Pancreas (tissue), 10 donors: ENCODE measurements around the gene CRIP1. TPM values are rescaled to one million over a fixed set of nuclear protein-coding genes. Genes with fewer than 3 reads are reported as not detected.

Experiments used
- ATAC-seq, 4 donors: fragments of 200-7000 bp; cut with Tn5 transposase; one replicate each; pipeline versions ENCODE4 v1.8.0 to v1.9.1; 2020; ENCODE audit warnings: mild to moderate bottlenecking in 4 of 4, moderate library complexity in 4 of 4
- DNase-seq, 6 donors: peaks; one replicate each; pipeline ENCODE4 v3.0.0-alpha.2; 2020
- FAIRE-seq: peaks from 2 replicates; lab custom pipeline; 2012; peaks lifted over from hg19 to GRCh38; lab: Jason Lieb, UNC
- H3K27ac ChIP-seq, 4 donors: fragments of 200-600 bp; sonication (generic); 1 replicate in 3 of 4; 2 replicates in 1 of 4; pipeline versions ENCODE4 v1.5.0 to v1.8.0; 2020
- H3K27me3 ChIP-seq, 4 donors: fragments of 200-600 bp; one replicate each; pipeline ENCODE4 v1.8.0; 2021
- H3K36me3 ChIP-seq, 3 donors: fragments of 200-600 bp; sonication (generic) in 1 of 3; one replicate each; pipeline versions ENCODE4 v1.5.0 to v1.8.0; 2020 to 2021
- H3K4me1 ChIP-seq, 3 donors: fragments of 200-600 bp; one replicate each; pipeline ENCODE4 v1.8.0; 2021
- H3K4me3 ChIP-seq, 4 donors: fragments of 200-600 bp; sonication (generic) in 2 of 4; one replicate each; pipeline versions ENCODE4 v1.5.0 to v1.8.0; 2020 to 2021
- H3K9me3 ChIP-seq, 4 donors: fragments of 200-600 bp; one replicate each; pipeline ENCODE4 v1.8.0; 2021
- CTCF ChIP-seq, 4 donors: fragments of 200-600 bp; sonication (generic) in 3 of 4; IDR thresholded peaks; one replicate each; pipeline versions ENCODE4 v1.5.0 to v1.8.0; 2021; ENCODE audit warnings: antibody characterized with exemption in 4 of 4
- WGBS, 2 donors: extraction: QIAGEN DNeasy Blood & Tissue Kit; methylation state at CpG; one replicate each; pipeline ENCODE4 v1.1.7; 2013; 5-methylcytosine and 5-hydroxymethylcytosine counted together
- intact Hi-C, 3 donors: fragments of 100-400 bp; cut with DNase I; formaldehyde crosslinking; loops; one replicate each; pipeline versions ENCODE4 v1.11.1 to v1.14.2; 2022
- polyA plus RNA-seq, 2 donors: library from polyadenylated mRNA; stranded (reverse); fragments of 200-250 nt; gene quantifications; one replicate each; pipeline ENCODE4 v1.2.3, GENCODE V29; 2013
- total RNA-seq, 6 donors: library from RNA; stranded (reverse); fragmentation: NEBNext Ultra II Directional in 4 of 6; extraction: Animal tissue kit (Norgen Biotek cat#: 25700) in 4 of 6; gene quantifications; one replicate each; pipeline versions ENCODE4 v1.2.1 to v1.2.4, GENCODE V29; 2021 to 2023
- donor health status: healthy with polysubstance abuse.
- donor health status: DM: no; HTN: no; CAD: no; lungs with moderate emphysema.
- donor health status: DM: no; HTN: no; CAD: no.
- donor health status: control.
- donor health status: control.
- donor health status: Bipolar disorder and iron deficiency.
- donor health status: DM: yes; HTN: yes; CAD: no.
- donor health status: DM: no; HTN: no; CAD: no.
- donor health status: DM: no; HTN: no; CAD: no.
- donor health status: DM: yes; HTN: yes; CAD: no.

The CRIP1 gene
- total and polyA plus RNA-seq, 8 donors: 2.4 to 71.0 (median 9.3) TPM

GRCh38 chr14:105490572-105491365 lies 4.1 kb downstream of the CRIP1 start, which contains the start of gene TEDC1:
Gene TEDC1 (plus strand): TSS chr14:105491246. CDS start chr14:105491376, 130 bp downstream.
- DNase-seq: peak; percentile 98 to 100 (median 100)
- H3K27ac ChIP-seq: peak within 1 kb of the TSS; percentile 92 to 98 (median 96)
- H3K9me3 ChIP-seq: no peaks in the 10 kb centered on the region
- 0% methylated on average over 78 to 94 of the region's 94 CpGs for WGBS, 2 donors
- H3K4me1 ChIP-seq: peaks cover 0 to 24% (median 4%) of the 10 kb centered on the region in 3 donors
- peaks cover 0 to 11% (median 0%) of the 10 kb centered on the region in 4 donors for H3K27me3 ChIP-seq
- peak; percentile 47 to 87 (median 68) for TF ChIP-seq CTCF (IDR thresholded peaks at IDR 0.05)
- peak; percentile 78 to 88 (median 81) for ATAC-seq
- intact Hi-C loops: no loop called here
- no peaks in the 10 kb centered on the region for H3K36me3 ChIP-seq
- peak within 1 kb of the TSS; percentile 54 to 92 (median 58) for H3K4me3 ChIP-seq
- FAIRE-seq: peak; percentile 97

GRCh38 chr14:105491366-105491973 lies 4.8 kb downstream of the CRIP1 start:
- H3K9me3 ChIP-seq: no peaks in the 10 kb centered on the region
- H3K27me3 ChIP-seq: peaks cover 0 to 11% (median 0%) of the 10 kb centered on the region in 4 donors
- FAIRE-seq (no peak), DNase-seq (peak; percentile 53 to 91 (median 82)), ATAC-seq (no peak)
- no peaks in the 10 kb centered on the region for H3K36me3 ChIP-seq
- peaks cover 0 to 17% (median 4%) of the 10 kb centered on the region in 3 donors for H3K4me1 ChIP-seq
- WGBS, 2 donors: 1 to 2% methylated on average over 29 to 53 of the region's 53 CpGs
- intact Hi-C loops: no loop called here
- H3K27ac ChIP-seq: peak overlapping the region; percentile 65 to 92 (median 74)
- no peak for TF ChIP-seq CTCF (IDR thresholded peaks at IDR 0.05)
- H3K4me3 ChIP-seq: peak overlapping the region; percentile 54 to 69 (median 58)

GRCh38 chr14:105492031-105492970 lies 5.6 kb downstream of the CRIP1 start:
- Histone ChIP-seq H3K4me1 (peaks cover 0 to 12% (median 4%) of the 10 kb centered on the region in 3 donors), H3K27ac (no peak overlapping the region), H3K9me3 (no peaks in the 10 kb centered on the region), H3K27me3 (peaks cover 0 to 4% (median 0%) of the 10 kb centered on the region in 4 donors), H3K4me3 (no peak overlapping the region), H3K36me3 (no peaks in the 10 kb centered on the region)
- TF ChIP-seq CTCF (IDR thresholded peaks at IDR 0.05): no peak
- WGBS, 2 donors: 65 to 72% methylated on average over 24 of the region's 24 CpGs
- DNase-seq: peak; percentile 36 to 89 (median 60)
- no peak for ATAC-seq
- no peak for FAIRE-seq
- intact Hi-C loops: no loop called here

GRCh38 chr14:105492971-105493871 lies 6.5 kb downstream of the CRIP1 start:
- no peak overlapping the region for H3K27ac ChIP-seq
- FAIRE-seq: no peak
- H3K4me1 ChIP-seq: peaks cover 0 to 6% (median 4%) of the 10 kb centered on the region in 3 donors
- intact Hi-C loops: no loop called here
- no peak for TF ChIP-seq CTCF (IDR thresholded peaks at IDR 0.05)
- H3K9me3 ChIP-seq: no peaks in the 10 kb centered on the region
- WGBS, 2 donors: 82 to 83% methylated on average over 11 to 20 of the region's 20 CpGs
- DNase-seq: peak in 5 of 6 donors; percentile 18 to 78 (median 45)
- no peak for ATAC-seq
- no peak overlapping the region for H3K4me3 ChIP-seq
- peaks cover 0 to under 1% (median 0%) of the 10 kb centered on the region in 4 donors for H3K27me3 ChIP-seq
- no peaks in the 10 kb centered on the region for H3K36me3 ChIP-seq
